IPS-NIHi7 (cell line): ENCODE results near the gene C11orf42.

Experiments
- DNase-seq: peaks from one replicate; pipeline ENCODE4 v3.0.0; 2012; ENCODE audit warnings: mixed read lengths; ENCODE audit errors: extremely low spot score

Gene C11orf42

DNA sequence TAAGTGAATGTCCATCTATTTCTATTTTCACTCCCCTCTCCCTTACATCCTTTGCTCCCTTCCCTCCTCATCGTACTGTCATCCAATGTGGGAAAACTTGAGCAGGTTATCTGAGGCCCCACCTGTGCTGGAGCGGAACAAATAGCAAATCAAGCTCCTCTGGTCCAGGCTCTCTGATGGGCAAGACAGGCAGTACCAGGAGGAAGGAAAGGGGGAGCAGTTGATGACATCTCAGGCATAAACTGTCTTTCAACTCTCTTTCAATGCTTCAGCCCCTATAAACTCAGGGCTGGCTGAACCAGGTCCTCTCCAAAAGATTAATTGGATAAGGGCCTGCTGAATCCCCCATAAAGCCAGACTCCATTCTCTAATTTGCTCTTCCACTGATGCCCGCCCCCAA lies 52.8 kb downstream of the C11orf42 start:
- no peak for DNase-seq

DNA sequence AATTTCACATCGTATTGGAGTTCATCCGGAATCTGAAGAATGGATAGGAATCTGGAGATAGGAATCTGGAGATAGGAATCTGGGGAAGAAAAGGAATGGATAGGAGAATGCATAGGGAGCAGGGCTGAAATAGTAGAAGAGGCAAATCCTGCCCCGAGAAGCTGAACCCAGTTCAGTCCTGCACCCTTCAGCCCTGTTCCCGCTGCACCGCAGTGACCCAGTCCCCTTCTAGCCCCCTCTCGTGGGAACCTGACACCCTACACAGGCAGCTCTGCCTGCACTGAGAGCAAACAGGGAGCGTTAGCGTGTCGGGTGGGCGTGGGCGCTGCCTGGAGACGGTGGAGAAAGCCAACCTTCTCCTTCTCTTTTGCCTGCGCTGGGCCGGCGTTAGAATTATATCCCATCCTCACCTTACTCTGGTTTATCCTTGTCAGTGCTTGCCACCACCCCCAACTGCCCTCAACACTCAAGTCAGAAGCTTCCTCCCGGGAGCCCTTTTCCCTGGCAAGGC lies 53.3 kb downstream of the C11orf42 start:
- no peak for DNase-seq

DNA sequence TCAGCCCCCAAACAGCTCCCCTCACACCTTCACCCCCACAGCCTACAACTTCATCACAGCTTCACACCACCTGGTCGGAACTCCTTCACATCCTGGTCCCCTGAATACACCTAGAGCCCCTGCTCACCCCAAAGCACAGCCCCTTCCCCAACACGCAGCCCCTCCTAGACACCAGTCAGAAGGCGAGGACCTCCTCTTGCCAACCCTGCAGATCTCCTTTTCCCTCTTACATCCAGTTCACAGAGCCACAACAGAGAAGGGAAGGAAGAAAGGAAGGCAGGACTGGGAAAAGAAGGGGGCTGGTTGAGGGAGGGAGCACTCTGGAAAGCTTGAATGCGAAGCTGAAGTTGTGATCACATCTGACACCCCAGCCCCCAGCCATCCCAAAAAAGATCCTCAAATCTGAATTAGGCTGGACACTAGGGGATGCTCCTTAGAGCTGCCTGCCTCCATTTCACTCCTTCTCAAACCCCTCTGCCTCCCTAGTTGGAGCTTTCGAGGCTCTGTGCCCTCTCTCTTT lies 54.9 kb downstream of the C11orf42 start:
- DNase-seq = no peak
